Dermis lymphatic vessel endothelial cell (primary cell): ENCODE data around the gene KRT76. TPM values are rescaled to one million over a fixed set of nuclear protein-coding genes. Genes with fewer than 3 reads are reported as not detected.

Experiments
- total RNA-seq: library from RNA; depleted of rRNA; stranded (reverse); fragments of >200 nt; gene quantifications from 2 replicates; pipeline ENCODE4 v1.2.1, GENCODE V29; 2014

The KRT76 gene
- not detected in 2 replicates for total RNA-seq

DNA sequence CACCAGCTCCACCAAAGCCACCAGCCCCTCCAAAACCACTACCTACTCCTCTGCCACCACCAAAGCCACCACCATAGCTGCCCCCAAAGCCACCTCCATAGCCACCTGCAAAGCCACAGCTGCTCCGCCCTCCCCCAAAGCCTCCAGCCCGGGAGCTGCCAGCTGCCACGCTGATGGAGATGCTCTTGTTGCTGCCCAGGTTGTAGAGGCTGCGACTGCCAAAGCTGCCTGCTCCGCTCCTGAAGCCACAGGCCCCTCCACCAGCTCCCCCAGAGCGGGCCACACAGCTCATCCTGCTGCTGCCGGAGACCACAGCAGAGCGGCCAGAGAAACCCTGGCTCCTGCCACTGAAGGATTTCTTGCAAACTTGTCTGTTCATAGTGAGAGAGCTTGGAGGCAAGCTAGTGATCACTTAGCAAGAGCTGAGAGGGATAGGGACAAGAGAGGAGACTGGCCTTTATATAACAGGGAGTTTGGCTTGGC is at the start of gene KRT76:
Gene KRT76 (minus strand): TSS at position 433 of the 483 bp plus-strand sequence. CDS start 54 bp downstream, at position 379.

DNA sequence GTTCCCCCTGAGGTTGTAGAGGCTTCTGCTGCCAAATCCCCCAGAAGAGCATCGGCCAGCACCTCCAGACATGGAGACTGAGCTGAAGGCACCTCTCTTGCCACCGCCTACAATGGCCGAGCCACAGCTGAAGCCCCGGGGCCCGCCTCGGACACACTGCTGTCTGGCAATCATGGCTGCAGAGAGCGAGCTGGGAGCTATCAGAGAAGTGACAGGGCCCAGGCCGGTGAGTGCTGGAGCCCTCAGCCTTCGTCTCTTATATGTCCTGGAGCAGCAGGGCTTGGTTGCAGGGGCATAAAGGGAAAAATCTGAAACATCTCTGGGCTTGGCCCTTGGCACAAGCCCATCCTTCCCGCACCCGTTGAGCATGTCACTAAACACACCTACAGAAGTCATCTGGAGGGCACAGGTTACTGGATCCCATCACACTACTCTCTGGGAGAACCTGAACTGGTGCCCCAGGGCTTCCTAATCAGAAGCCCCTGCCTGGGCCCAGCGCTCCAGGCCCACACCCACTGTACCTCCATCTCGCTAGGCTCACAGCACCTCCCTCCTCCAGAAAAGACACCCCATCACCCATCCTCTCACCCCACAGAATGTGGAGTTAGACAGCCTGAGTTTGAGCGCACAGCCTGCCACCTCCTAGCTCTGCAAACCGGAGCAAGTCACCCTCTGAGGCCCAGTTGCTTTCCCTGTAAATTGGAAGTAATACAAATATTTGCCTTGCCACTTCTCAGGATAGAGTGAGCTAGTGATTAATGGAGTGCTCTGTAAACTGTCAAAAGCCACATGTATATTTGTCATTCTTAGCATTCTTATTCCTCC is 37.0 kb upstream of the KRT76 start, which contains the start of gene KRT4:
Gene KRT4 (minus strand): TSS at position 232 of the 825 bp plus-strand sequence. CDS start 58 bp downstream, at position 174.

GRCh38 chr12:52795694-52796428 is 18.7 kb upstream of the KRT76 start, which contains the start of gene KRT3:
KRT3 (minus strand) TSS chr12:52796117; CDS start chr12:52796042, 75 bp downstream.

Other genes with a start within 250 kb of the KRT76 start
- not detected in 2 replicates for gene KRT71, start 224.2 kb downstream of the KRT76 start, total RNA-seq
- gene KRT74, start 203.5 kb downstream of the KRT76 start, total RNA-seq, result not detected in 2 replicates
- gene KRT72, start 175.9 kb downstream of the KRT76 start, total RNA-seq, result not detected in 2 replicates
- gene KRT73, start 158.8 kb downstream of the KRT76 start, total RNA-seq, result not detected in 2 replicates
- not detected in 2 replicates for gene KRT2, start 125.1 kb downstream of the KRT76 start, total RNA-seq
- gene KRT1, start 96.9 kb downstream of the KRT76 start, total RNA-seq, result not detected in 2 replicates
- not detected in 2 replicates for gene KRT77, start 73.8 kb downstream of the KRT76 start, total RNA-seq
- not detected in 2 replicates for gene KRT3, start 18.8 kb upstream of the KRT76 start, total RNA-seq
- not detected in 2 replicates for gene KRT4, start 36.8 kb upstream of the KRT76 start, total RNA-seq
- not detected in 2 replicates for gene KRT79, start 57.0 kb upstream of the KRT76 start, total RNA-seq
- not detected in 2 replicates for gene KRT78, start 71.6 kb upstream of the KRT76 start, total RNA-seq
- 9.4 and 13.1 TPM in 2 replicates for gene KRT8, start 127.7 kb upstream of the KRT76 start, total RNA-seq
- gene KRT18, start 171.8 kb upstream of the KRT76 start, total RNA-seq, result 112 and 131 TPM in 2 replicates
- 1,180 and 1,656 TPM in 2 replicates for gene EIF4B, start 229.1 kb upstream of the KRT76 start, total RNA-seq